Measurements from ENCODE around the gene CYP4F2. TPM values are rescaled to one million over a fixed set of nuclear protein-coding genes. Genes with fewer than 3 reads are reported as not detected.

Gene CYP4F2
- total and polyA plus RNA-seq, 2 of the 8 experiments (the other 6 are each of a cell fraction or from before 2014, with no cell fraction given) = not detected

DNA sequence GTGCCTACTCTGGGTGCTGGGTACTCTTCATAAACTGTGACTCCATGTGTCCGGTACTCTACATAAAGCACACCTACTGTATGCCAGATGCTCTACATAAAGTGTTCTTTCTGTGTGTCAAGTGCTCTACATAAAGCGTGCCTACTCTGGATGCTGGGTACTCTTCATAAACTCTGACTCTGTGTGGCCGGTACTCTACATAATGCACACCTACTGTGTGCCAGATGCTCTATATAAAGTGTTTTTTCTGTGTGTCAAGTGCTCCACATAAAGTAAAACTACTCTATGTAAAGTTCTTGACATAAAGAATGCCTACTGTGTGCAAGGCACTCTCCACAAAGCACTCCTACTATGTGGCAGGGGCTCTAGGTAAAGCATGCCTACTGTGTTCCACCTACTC is 38.3 kb upstream of the CYP4F2 start:
- H2AK5ac ChIP-seq (ENCODE audit: low read depth, low read length) = no peak overlapping the region
- H4K8ac ChIP-seq (ENCODE audit: extremely low read depth, insufficient read depth, low read length) = no peak overlapping the region
- H3K27ac ChIP-seq (ENCODE audit: low read depth, low read length) = no peak overlapping the region
- H3K36me3 ChIP-seq (ENCODE audit: control insufficient read depth in 2 of 4, insufficient read depth in 4 of 4, low read length in 3 of 4) = no peaks in the 10 kb centered on the region
- no peak overlapping the region for H3K56ac ChIP-seq (replicated peaks; ENCODE audit: insufficient read length, low read depth, low read length)
- H3K9ac ChIP-seq (replicated peaks in 1 of 4; ENCODE audit: extremely low read depth in 1 of 4, low read depth in 3 of 4, low read length in 3 of 4) = no peak overlapping the region
- no peak overlapping the region for H4K91ac ChIP-seq (replicated peaks; ENCODE audit: insufficient read length, low read length)
- H2BK120ac ChIP-seq (replicated peaks; ENCODE audit: low read depth, low read length) = no peak overlapping the region
- H3K79me1 ChIP-seq (ENCODE audit: low read depth, low read length) = no peaks in the 10 kb centered on the region
- H3K9me3 ChIP-seq (ENCODE audit: insufficient read depth in 2 of 2, low read depth in 1 of 2, low read length in 1 of 2) = peaks cover 60 to 78% of the 10 kb centered on the region in 2 experiments
- no peak overlapping the region for H2BK20ac ChIP-seq (ENCODE audit: low read length)
- H2BK5ac ChIP-seq (ENCODE audit: low read depth, low read length) = no peak overlapping the region
- no peak overlapping the region for H2BK12ac ChIP-seq (ENCODE audit: low read depth, low read length)
- H4K5ac ChIP-seq (ENCODE audit: insufficient read length, low read depth, low read length) = no peak overlapping the region
- WGBS, 2 experiments (ENCODE audit: extremely low coverage in 1 of 2, insufficient coverage in 1 of 2, insufficient read length in 1 of 2, insufficient replicate concordance in 2 of 2, low coverage in 1 of 2, low lambda C conversion rate in 2 of 2, missing lambda C conversion rate in 1 of 2) = 74% methylated on average over 3 of the region's 3 CpGs; no CpG with 5 or more reads in 1 of the 2 experiments
- no peak overlapping the region for H3K4me2 ChIP-seq (ENCODE audit: insufficient read depth in 1 of 2, low read depth in 2 of 2, low read length in 2 of 2)
- POLR2A ChIA-PET (ENCODE audit: partially characterized antibody) = no interaction called here
- FAIRE-seq (no peak), DNase-seq (ENCODE audit: low read depth in 1 of 2, low spot score in 2 of 2) (no peak)
- no peak overlapping the region for H3K18ac ChIP-seq (ENCODE audit: extremely low read depth, low read length)
- H3K23ac ChIP-seq (ENCODE audit: insufficient read length) = no peak overlapping the region
- no peaks in the 10 kb centered on the region for H3K23me2 ChIP-seq (ENCODE audit: low read depth, low read length)
- H2AFZ ChIP-seq (ENCODE audit: low read length) = no peak overlapping the region
- no peak overlapping the region for H3K4me3 ChIP-seq (ENCODE audit: extremely low read depth in 1 of 4, insufficient read depth in 2 of 4, low read depth in 3 of 4, low read length in 4 of 4)
- no peaks in the 10 kb centered on the region for H3K4me1 ChIP-seq (replicated peaks in 1 of 4; ENCODE audit: control insufficient read depth in 3 of 4, insufficient read depth in 4 of 4, low read length in 3 of 4)
- H4K20me1 ChIP-seq (replicated peaks in 1 of 2; ENCODE audit: control insufficient read depth in 1 of 2, insufficient read depth in 2 of 2, low read length in 2 of 2) = no peaks in the 10 kb centered on the region
- H3K27me3 ChIP-seq (replicated peaks in 1 of 4; ENCODE audit: control insufficient read depth in 3 of 4, extremely low read depth in 1 of 4, insufficient read depth in 3 of 4, low read length in 3 of 4) = no peaks in the 10 kb centered on the region
- no peak overlapping the region for H3K14ac ChIP-seq (ENCODE audit: insufficient read length)
- H3K79me2 ChIP-seq (ENCODE audit: control insufficient read depth in 1 of 2, insufficient read depth in 2 of 2, low read length in 2 of 2) = no peaks in the 10 kb centered on the region
- H3K4ac ChIP-seq (replicated peaks; ENCODE audit: insufficient read length, low read depth, low read length) = no peak overlapping the region
- CTCF ChIA-PET (ENCODE audit: partially characterized antibody) = no interaction called here
- H2BK15ac ChIP-seq (ENCODE audit: low read length) = no peak overlapping the region
- TF ChIP-seq, protein P1, sequence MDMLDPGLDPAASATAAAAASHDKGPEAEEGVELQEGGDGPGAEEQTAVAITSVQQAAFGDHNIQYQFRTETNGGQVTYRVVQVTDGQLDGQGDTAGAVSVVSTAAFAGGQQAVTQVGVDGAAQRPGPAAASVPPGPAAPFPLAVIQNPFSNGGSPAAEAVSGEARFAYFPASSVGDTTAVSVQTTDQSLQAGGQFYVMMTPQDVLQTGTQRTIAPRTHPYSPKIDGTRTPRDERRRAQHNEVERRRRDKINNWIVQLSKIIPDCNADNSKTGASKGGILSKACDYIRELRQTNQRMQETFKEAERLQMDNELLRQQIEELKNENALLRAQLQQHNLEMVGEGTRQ (IDR thresholded peaks at IDR 0.05; ENCODE audit: low read length) = no peak
- TF ChIP-seq GABPA (IDR thresholded peaks at IDR 0.05; ENCODE audit: borderline replicate concordance, insufficient read depth, low read length) = no peak
- TF ChIP-seq TAF1 (IDR thresholded peaks at IDR 0.05; ENCODE audit: low read depth, low read length) = no peak
- TF ChIP-seq, protein P2, sequence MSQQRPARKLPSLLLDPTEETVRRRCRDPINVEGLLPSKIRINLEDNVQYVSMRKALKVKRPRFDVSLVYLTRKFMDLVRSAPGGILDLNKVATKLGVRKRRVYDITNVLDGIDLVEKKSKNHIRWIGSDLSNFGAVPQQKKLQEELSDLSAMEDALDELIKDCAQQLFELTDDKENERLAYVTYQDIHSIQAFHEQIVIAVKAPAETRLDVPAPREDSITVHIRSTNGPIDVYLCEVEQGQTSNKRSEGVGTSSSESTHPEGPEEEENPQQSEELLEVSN (IDR thresholded peaks at IDR 0.05) = no peak
- no peak for TF ChIP-seq RAD21 (IDR thresholded peaks at IDR 0.05 in 1 of 2, conservative IDR thresholded peaks at IDR 0.05 in 1 of 2; ENCODE audit: low read depth in 2 of 2, low read length in 2 of 2)
- no peak for TF ChIP-seq TEAD4 (IDR thresholded peaks at IDR 0.05; ENCODE audit: low read depth, low read length)
- no peak for TF ChIP-seq YY1 (IDR thresholded peaks at IDR 0.05; ENCODE audit: low read depth, low read length)
- no peak for TF ChIP-seq SAP30 (IDR thresholded peaks at IDR 0.05; ENCODE audit: insufficient read depth, insufficient replicate concordance, low read length)
- no peak for TF ChIP-seq CEBPB (IDR thresholded peaks at IDR 0.05; ENCODE audit: low read depth, low read length)
- TF ChIP-seq ASH2L (IDR thresholded peaks at IDR 0.05; ENCODE audit: low read length) = no peak
- no peak for TF ChIP-seq EZH2 (IDR thresholded peaks at IDR 0.05; ENCODE audit: low read depth, low read length, severe bottlenecking)
- no peak for TF ChIP-seq CHD1 (IDR thresholded peaks at IDR 0.05; ENCODE audit: low read depth, low read length)
- no peak for TF ChIP-seq POU5F1 (IDR thresholded peaks at IDR 0.05; ENCODE audit: low read depth, low read length)
- TF ChIP-seq SIRT6 (IDR thresholded peaks at IDR 0.05; ENCODE audit: low read length) = no peak

All from H1 (cell line).